Measurements from ENCODE around the gene VWA3B. TPM values are rescaled to one million over a fixed set of nuclear protein-coding genes. Genes with fewer than 3 reads are reported as not detected.

The VWA3B gene
- total and polyA plus RNA-seq, 2 experiments from 2014 or later = not detected

- Histone ChIP-seq H3K79me2 (ENCODE audit: insufficient read depth) (no peaks in the 10 kb centered on the region), H3K4me1 (ENCODE audit: insufficient read depth) (no peaks in the 10 kb centered on the region), H3K36me3 (ENCODE audit: low read depth) (no peaks in the 10 kb centered on the region), H3K4me2 (ENCODE audit: unreplicated experiment) (no peak overlapping the region), H3K9me3 (ENCODE audit: low read depth) (no peaks in the 10 kb centered on the region), H3K27me3 (replicated peaks; ENCODE audit: insufficient read depth) (peaks cover 5% of the 10 kb centered on the region), H3F3A (ENCODE audit: insufficient read depth) (no peaks in the 10 kb centered on the region), H3K9me2 (ENCODE audit: insufficient read depth) (no peaks in the 10 kb centered on the region), H2AFZ (no peak overlapping the region), H3K9ac (no peak overlapping the region), H4K20me1 (ENCODE audit: insufficient read depth) (no peaks in the 10 kb centered on the region), H3K27ac (no peak overlapping the region), H3K4me3 (no peak overlapping the region)
- in situ Hi-C loops (cut with MboI) = no loop called here
- TF ChIP-seq EZH2 (IDR thresholded peaks at IDR 0.05; ENCODE audit: insufficient read depth, poor library complexity, severe bottlenecking) (no peak), EZH2phosphoT487 (IDR thresholded peaks at IDR 0.05; ENCODE audit: insufficient read depth, low read depth) (no peak)
- WGBS, 2 experiments (ENCODE audit: low coverage in 1 of 2, low lambda C conversion rate in 2 of 2, missing lambda C conversion rate in 2 of 2) = 42 to 53% methylated on average over 3 of the region's 3 CpGs
- DNase-seq = peak; percentile 30
These were observed 83.1 kb downstream of the VWA3B start for GRCh38 chr2:98170076-98170475.

GRCh38 chr2:98172150-98172765 is 85.3 kb downstream of the VWA3B start:
- DNase-seq = no peak
- Histone ChIP-seq H3K4me1 (ENCODE audit: insufficient read depth) (no peaks in the 10 kb centered on the region), H3K27ac (no peak overlapping the region), H3K9me2 (ENCODE audit: insufficient read depth) (no peaks in the 10 kb centered on the region), H3K79me2 (ENCODE audit: insufficient read depth) (no peaks in the 10 kb centered on the region), H3K4me2 (ENCODE audit: unreplicated experiment) (no peak overlapping the region), H3K36me3 (ENCODE audit: low read depth) (no peaks in the 10 kb centered on the region), H3K4me3 (no peak overlapping the region), H4K20me1 (ENCODE audit: insufficient read depth) (no peaks in the 10 kb centered on the region), H3K9ac (no peak overlapping the region), H2AFZ (no peak overlapping the region), H3K9me3 (ENCODE audit: low read depth) (no peaks in the 10 kb centered on the region), H3F3A (ENCODE audit: insufficient read depth) (no peaks in the 10 kb centered on the region), H3K27me3 (replicated peaks; ENCODE audit: insufficient read depth) (peaks cover 11% of the 10 kb centered on the region)
- TF ChIP-seq EZH2 (IDR thresholded peaks at IDR 0.05; ENCODE audit: insufficient read depth, poor library complexity, severe bottlenecking) (no peak), EZH2phosphoT487 (IDR thresholded peaks at IDR 0.05; ENCODE audit: insufficient read depth, low read depth) (no peak)
- in situ Hi-C loops (cut with MboI) = no loop called here
- 66 to 71% methylated on average over 14 of the region's 14 CpGs for WGBS, 2 experiments (ENCODE audit: low coverage in 1 of 2, low lambda C conversion rate in 2 of 2, missing lambda C conversion rate in 2 of 2)

GRCh38 chr2:98172951-98173350 is 86.0 kb downstream of the VWA3B start:
- Histone ChIP-seq H3K36me3 (ENCODE audit: low read depth) (no peaks in the 10 kb centered on the region), H3F3A (ENCODE audit: insufficient read depth) (no peaks in the 10 kb centered on the region), H3K27me3 (replicated peaks; ENCODE audit: insufficient read depth) (peaks cover 16% of the 10 kb centered on the region), H3K4me3 (no peak overlapping the region), H4K20me1 (ENCODE audit: insufficient read depth) (no peaks in the 10 kb centered on the region), H3K4me2 (ENCODE audit: unreplicated experiment) (no peak overlapping the region), H2AFZ (no peak overlapping the region), H3K4me1 (ENCODE audit: insufficient read depth) (no peaks in the 10 kb centered on the region), H3K9ac (no peak overlapping the region), H3K9me3 (ENCODE audit: low read depth) (no peaks in the 10 kb centered on the region), H3K9me2 (ENCODE audit: insufficient read depth) (no peaks in the 10 kb centered on the region), H3K79me2 (ENCODE audit: insufficient read depth) (no peaks in the 10 kb centered on the region), H3K27ac (no peak overlapping the region)
- no peak for DNase-seq
- no peak for TF ChIP-seq EZH2 (IDR thresholded peaks at IDR 0.05; ENCODE audit: insufficient read depth, poor library complexity, severe bottlenecking)
- no peak for TF ChIP-seq EZH2phosphoT487 (IDR thresholded peaks at IDR 0.05; ENCODE audit: insufficient read depth, low read depth)
- 60 to 79% methylated on average over 2 of the region's 2 CpGs for WGBS, 2 experiments (ENCODE audit: low coverage in 1 of 2, low lambda C conversion rate in 2 of 2, missing lambda C conversion rate in 2 of 2)
- in situ Hi-C loops (cut with MboI) = no loop called here

GRCh38 chr2:98175811-98176210 is 88.8 kb downstream of the VWA3B start:
- DNase-seq = no peak
- Histone ChIP-seq H3K79me2 (ENCODE audit: insufficient read depth) (no peaks in the 10 kb centered on the region), H3F3A (ENCODE audit: insufficient read depth) (no peaks in the 10 kb centered on the region), H3K36me3 (ENCODE audit: low read depth) (no peaks in the 10 kb centered on the region), H3K4me1 (ENCODE audit: insufficient read depth) (no peaks in the 10 kb centered on the region), H3K9me2 (ENCODE audit: insufficient read depth) (no peaks in the 10 kb centered on the region), H2AFZ (no peak overlapping the region), H3K27ac (no peak overlapping the region), H3K4me3 (no peak overlapping the region), H3K9me3 (ENCODE audit: low read depth) (no peaks in the 10 kb centered on the region), H3K27me3 (replicated peaks; ENCODE audit: insufficient read depth) (peaks cover 18% of the 10 kb centered on the region), H4K20me1 (ENCODE audit: insufficient read depth) (no peaks in the 10 kb centered on the region), H3K9ac (no peak overlapping the region), H3K4me2 (ENCODE audit: unreplicated experiment) (no peak overlapping the region)
- in situ Hi-C loops (cut with MboI) = no loop called here
- no peak for TF ChIP-seq EZH2 (IDR thresholded peaks at IDR 0.05; ENCODE audit: insufficient read depth, poor library complexity, severe bottlenecking)
- no peak for TF ChIP-seq EZH2phosphoT487 (IDR thresholded peaks at IDR 0.05; ENCODE audit: insufficient read depth, low read depth)
- 9 to 15% methylated on average over 6 of the region's 6 CpGs for WGBS, 2 experiments (ENCODE audit: low coverage in 1 of 2, low lambda C conversion rate in 2 of 2, missing lambda C conversion rate in 2 of 2)
